ENCODE data around the gene DDOST.

- TF ChIP-seq MAX (IDR thresholded peaks at IDR 0.05; ENCODE audit: low read depth, low read length): no peak
- TF ChIP-seq CTCF (IDR thresholded peaks at IDR 0.05; ENCODE audit: low read depth, low read length): no peak
- no peak for TF ChIP-seq POLR2A (IDR thresholded peaks at IDR 0.05; ENCODE audit: extremely low read depth, insufficient read length)
- TF ChIP-seq MYC (IDR thresholded peaks at IDR 0.05; ENCODE audit: low read depth, low read length): no peak
Measured at GRCh38 chr1:20654104-20654690, 7.0 kb downstream of the DDOST start.
